Measurements from ENCODE around the gene PAX3.

DNA sequence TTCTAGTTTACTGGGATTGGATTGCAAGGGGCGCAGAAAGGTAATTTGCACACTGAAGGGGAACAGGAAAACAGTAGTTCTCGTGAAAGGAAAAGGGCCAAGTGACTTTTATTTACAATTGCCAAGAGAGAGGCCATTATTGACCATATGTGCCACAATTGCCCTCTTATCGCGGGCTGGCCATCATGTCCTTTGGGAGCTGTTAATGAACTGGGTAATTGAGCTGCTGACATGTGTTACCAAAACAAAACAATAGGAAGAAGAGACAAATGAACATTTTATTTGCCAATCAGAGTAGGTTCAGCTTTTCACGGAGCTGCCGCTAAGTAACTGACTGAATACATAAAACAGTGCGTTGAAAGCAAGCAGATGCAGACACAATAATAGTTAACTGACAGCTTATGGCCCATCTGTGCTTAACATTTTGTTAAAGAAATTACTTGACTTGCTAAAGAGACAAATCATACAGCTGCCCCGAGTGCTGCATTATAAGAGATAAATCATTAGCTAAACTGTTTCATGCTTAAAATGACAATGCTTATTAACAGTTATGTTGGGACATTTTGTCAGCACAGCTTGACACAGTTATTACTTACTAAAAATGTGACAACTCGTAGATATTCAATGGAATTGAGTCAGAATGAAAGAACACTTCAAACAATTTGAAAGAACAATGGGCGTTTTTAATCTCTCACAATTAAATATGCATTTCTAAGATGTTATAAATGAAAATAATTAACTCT, 57.5 kb downstream of the PAX3 start:
- TF ChIP-seq CTCF (IDR thresholded peaks at IDR 0.05) (no peak), POLR2A (IDR thresholded peaks at IDR 0.05) (no peak)

All from lower leg skin (tissue), 3 donors.